ENCODE results near the gene TDRD9. TPM values are rescaled to one million over a fixed set of nuclear protein-coding genes. Genes with fewer than 3 reads are reported as not detected.

The TDRD9 gene
- total RNA-seq, 1 donor from 2014 or later, result not detected

- H3K36me3 Mint-ChIP-seq (ENCODE audit: low read depth, unreplicated experiment), result peaks cover 8% of the 10 kb centered on the region
- no peak overlapping the region for H3K27ac Mint-ChIP-seq (ENCODE audit: unreplicated experiment)
- no peak overlapping the region for H3K4me3 Mint-ChIP-seq (ENCODE audit: unreplicated experiment)
- H3K27me3 Mint-ChIP-seq (ENCODE audit: unreplicated experiment), result no peaks in the 10 kb centered on the region
- H3K4me1 Mint-ChIP-seq (ENCODE audit: unreplicated experiment), result no peaks in the 10 kb centered on the region
- DNase-seq (ENCODE audit: low spot score), result no peak
- H3K9me3 Mint-ChIP-seq (ENCODE audit: unreplicated experiment), result peaks cover 7% of the 10 kb centered on the region
- TF ChIP-seq, protein P1, sequence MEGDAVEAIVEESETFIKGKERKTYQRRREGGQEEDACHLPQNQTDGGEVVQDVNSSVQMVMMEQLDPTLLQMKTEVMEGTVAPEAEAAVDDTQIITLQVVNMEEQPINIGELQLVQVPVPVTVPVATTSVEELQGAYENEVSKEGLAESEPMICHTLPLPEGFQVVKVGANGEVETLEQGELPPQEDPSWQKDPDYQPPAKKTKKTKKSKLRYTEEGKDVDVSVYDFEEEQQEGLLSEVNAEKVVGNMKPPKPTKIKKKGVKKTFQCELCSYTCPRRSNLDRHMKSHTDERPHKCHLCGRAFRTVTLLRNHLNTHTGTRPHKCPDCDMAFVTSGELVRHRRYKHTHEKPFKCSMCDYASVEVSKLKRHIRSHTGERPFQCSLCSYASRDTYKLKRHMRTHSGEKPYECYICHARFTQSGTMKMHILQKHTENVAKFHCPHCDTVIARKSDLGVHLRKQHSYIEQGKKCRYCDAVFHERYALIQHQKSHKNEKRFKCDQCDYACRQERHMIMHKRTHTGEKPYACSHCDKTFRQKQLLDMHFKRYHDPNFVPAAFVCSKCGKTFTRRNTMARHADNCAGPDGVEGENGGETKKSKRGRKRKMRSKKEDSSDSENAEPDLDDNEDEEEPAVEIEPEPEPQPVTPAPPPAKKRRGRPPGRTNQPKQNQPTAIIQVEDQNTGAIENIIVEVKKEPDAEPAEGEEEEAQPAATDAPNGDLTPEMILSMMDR (IDR thresholded peaks at IDR 0.05; ENCODE audit: unreplicated experiment), result no peak
Observed at GRCh38 chr14:104064003-104064402, 135.7 kb downstream of the TDRD9 start.

DNA sequence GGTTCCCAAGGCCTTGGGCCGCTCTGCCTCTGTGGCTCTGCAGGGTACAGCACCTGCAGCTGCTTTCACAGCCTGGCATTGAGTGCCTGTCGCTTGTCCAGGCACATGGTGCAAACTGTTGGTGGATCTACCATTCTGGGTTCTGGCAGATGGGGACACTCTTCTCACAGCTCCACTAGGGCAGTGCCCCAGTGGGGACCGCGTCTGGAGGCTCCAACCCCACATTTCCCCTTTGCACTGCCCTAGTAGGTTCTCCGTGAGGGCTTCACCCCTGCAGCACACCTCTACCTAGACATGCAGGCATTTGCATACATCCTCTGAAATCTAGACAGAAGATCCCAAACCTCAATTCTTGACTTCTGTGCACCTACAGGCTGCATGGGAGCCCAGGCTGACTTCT, 138.0 kb downstream of the TDRD9 start:
- DNase-seq (ENCODE audit: low spot score), result no peak

GRCh38 chr14:104066719-104067295, 138.6 kb downstream of the TDRD9 start:
- H3K36me3 Mint-ChIP-seq (ENCODE audit: low read depth, unreplicated experiment), result peaks cover 8% of the 10 kb centered on the region
- no peak overlapping the region for H3K27ac Mint-ChIP-seq (ENCODE audit: unreplicated experiment)
- no peak for DNase-seq (ENCODE audit: low spot score)
- no peak overlapping the region for H3K4me3 Mint-ChIP-seq (ENCODE audit: unreplicated experiment)
- H3K27me3 Mint-ChIP-seq (ENCODE audit: unreplicated experiment), result no peaks in the 10 kb centered on the region
- TF ChIP-seq, protein P1 (IDR thresholded peaks at IDR 0.05; ENCODE audit: unreplicated experiment), result no peak
- H3K9me3 Mint-ChIP-seq (ENCODE audit: unreplicated experiment), result peaks cover 7% of the 10 kb centered on the region
- no peaks in the 10 kb centered on the region for H3K4me1 Mint-ChIP-seq (ENCODE audit: unreplicated experiment)

More for the DNA sequence above, 138.0 kb downstream of the TDRD9 start:
- Mint-ChIP-seq H3K9me3 (ENCODE audit: unreplicated experiment) (peaks cover 7% of the 10 kb centered on the region), H3K27ac (ENCODE audit: unreplicated experiment) (no peak overlapping the region), H3K27me3 (ENCODE audit: unreplicated experiment) (no peaks in the 10 kb centered on the region), H3K36me3 (ENCODE audit: low read depth, unreplicated experiment) (peaks cover 8% of the 10 kb centered on the region), H3K4me1 (ENCODE audit: unreplicated experiment) (no peaks in the 10 kb centered on the region), H3K4me3 (ENCODE audit: unreplicated experiment) (no peak overlapping the region)
- TF ChIP-seq, protein P1 (IDR thresholded peaks at IDR 0.05; ENCODE audit: unreplicated experiment), result no peak

GRCh38 chr14:104069541-104069940, 141.3 kb downstream of the TDRD9 start:
- DNase-seq (ENCODE audit: low spot score), result no peak
- Mint-ChIP-seq H3K27me3 (ENCODE audit: unreplicated experiment) (peaks cover 1% of the 10 kb centered on the region), H3K4me3 (ENCODE audit: unreplicated experiment) (no peak overlapping the region), H3K4me1 (ENCODE audit: unreplicated experiment) (no peaks in the 10 kb centered on the region), H3K27ac (ENCODE audit: unreplicated experiment) (peak overlapping the region; percentile 32), H3K9me3 (ENCODE audit: unreplicated experiment) (peaks cover 7% of the 10 kb centered on the region), H3K36me3 (ENCODE audit: low read depth, unreplicated experiment) (peaks cover 12% of the 10 kb centered on the region)
- TF ChIP-seq, protein P1 (IDR thresholded peaks at IDR 0.05; ENCODE audit: unreplicated experiment), result no peak

DNA sequence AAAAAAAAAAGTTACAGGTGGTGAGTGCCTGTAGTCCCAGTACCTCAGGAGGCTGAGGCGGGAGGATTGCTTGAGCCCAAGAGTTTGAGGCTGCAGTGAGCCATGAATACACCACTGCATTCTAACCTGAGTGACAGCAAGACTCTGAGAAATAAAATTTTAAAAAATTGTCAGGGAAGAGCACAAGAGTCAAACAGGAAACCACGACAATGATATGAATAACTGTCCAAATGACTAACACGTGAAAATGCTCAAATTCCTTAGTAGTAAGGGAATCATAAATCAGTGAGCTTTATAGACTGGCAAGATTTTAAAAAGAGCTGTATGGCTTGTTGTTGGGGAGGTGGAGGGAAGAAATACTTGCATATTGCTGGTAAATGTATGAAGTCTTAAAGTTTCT, 144.3 kb downstream of the TDRD9 start:
- H3K4me1 Mint-ChIP-seq (ENCODE audit: unreplicated experiment), result no peaks in the 10 kb centered on the region
- H3K27ac Mint-ChIP-seq (ENCODE audit: unreplicated experiment), result no peak overlapping the region
- TF ChIP-seq, protein P1 (IDR thresholded peaks at IDR 0.05; ENCODE audit: unreplicated experiment), result no peak
- H3K36me3 Mint-ChIP-seq (ENCODE audit: low read depth, unreplicated experiment), result peaks cover 4% of the 10 kb centered on the region
- no peaks in the 10 kb centered on the region for H3K9me3 Mint-ChIP-seq (ENCODE audit: unreplicated experiment)
- no peak for DNase-seq (ENCODE audit: low spot score)
- H3K4me3 Mint-ChIP-seq (ENCODE audit: unreplicated experiment), result no peak overlapping the region
- H3K27me3 Mint-ChIP-seq (ENCODE audit: unreplicated experiment), result peaks cover 1% of the 10 kb centered on the region
